Fibroblast of lung (primary cell): Measurements from ENCODE around the gene BIN1. TPM values are rescaled to one million over a fixed set of nuclear protein-coding genes. Genes with fewer than 3 reads are reported as not detected.
A peak's percentile ranks its signal among the peaks of the same experiment; 100 is the strongest.

Experiments
- DNase-seq, 2 donors: peaks; one replicate each; pipeline versions ENCODE4 v3.0.0 to v3.0.0-alpha.2; 2010; ENCODE audit warnings: low read depth in 2 of 2
- H2AFZ ChIP-seq: 2 replicates; pipeline ENCODE4 v1.5.1; 2012; ENCODE audit warnings: low read length, control low read depth, inconsistent platforms
- H3K27ac ChIP-seq: 2 replicates; pipeline ENCODE4 v1.5.1; 2011; ENCODE audit warnings: low read length, control low read depth; ENCODE audit not compliant: insufficient read depth
- H3K27me3 ChIP-seq: 2 replicates; pipeline ENCODE4 v1.5.1; 2011; ENCODE audit warnings: mild to moderate bottlenecking, low read length; ENCODE audit not compliant: control insufficient read depth, insufficient read depth
- H3K36me3 ChIP-seq: 2 replicates; pipeline ENCODE4 v1.5.1; 2011; ENCODE audit warnings: low read length; ENCODE audit not compliant: control insufficient read depth, insufficient read depth
- H3K4me1 ChIP-seq: 2 replicates; pipeline ENCODE4 v1.5.1; 2011; ENCODE audit warnings: low read length; ENCODE audit not compliant: control insufficient read depth, insufficient read depth; ENCODE audit errors: extremely low read depth
- H3K4me2 ChIP-seq: 2 replicates; pipeline ENCODE4 v1.5.1; 2011; ENCODE audit warnings: low read length, control low read depth; ENCODE audit not compliant: insufficient read depth; ENCODE audit errors: extremely low read depth
- H3K4me3 ChIP-seq, 4 experiments: fragments of 200-600 bp in 1 of 4; sonication (generic) in 1 of 4; replicated peaks in 1 of 4; 2 replicates each; pipeline ENCODE4 v1.5.1; 2011 to 2016; ENCODE audit warnings: low read length in 4 of 4, low read depth in 3 of 4, mild to moderate bottlenecking in 3 of 4, control low read depth in 2 of 4, inconsistent platforms in 1 of 4, mixed read lengths in 1 of 4; ENCODE audit not compliant: insufficient read depth in 1 of 4; ENCODE audit errors: control extremely low read depth in 1 of 4
- H3K79me2 ChIP-seq: 2 replicates; pipeline ENCODE4 v1.5.1; 2012; ENCODE audit warnings: mild to moderate bottlenecking, low read length, inconsistent platforms; ENCODE audit not compliant: control insufficient read depth, insufficient read depth
- H3K9ac ChIP-seq: 2 replicates; pipeline ENCODE4 v1.5.1; 2011; ENCODE audit warnings: mild to moderate bottlenecking, low read length, control low read depth; ENCODE audit not compliant: insufficient read depth
- H3K9me3 ChIP-seq: 2 replicates; pipeline ENCODE4 v1.5.1; 2012; ENCODE audit warnings: low read depth, low read length; ENCODE audit not compliant: control insufficient read depth, insufficient read depth
- H4K20me1 ChIP-seq: 2 replicates; pipeline ENCODE4 v1.5.1; 2011; ENCODE audit warnings: low read length; ENCODE audit not compliant: control insufficient read depth, insufficient read depth; ENCODE audit errors: extremely low read depth
- EZH2 ChIP-seq: IDR thresholded peaks from 2 replicates; pipeline ENCODE4 v1.5.1; 2012; ENCODE audit warnings: low read length, control low read depth, mild to moderate bottlenecking; ENCODE audit errors: missing control alignments
- polyA plus RNA-seq, 2 donors: library from polyadenylated mRNA; depleted of rRNA in 1 of 2; stranded (reverse) in 1 of 2; unstranded in 1 of 2; fragments of >200 nt; gene quantifications; 2 replicates each; pipeline ENCODE4 v1.2.1, GENCODE V29; 2011 to 2012; ENCODE audit warnings: missing spikeins in 1 of 2
- total RNA-seq: library from RNA; depleted of rRNA; stranded (reverse); fragments of >200 nt; gene quantifications from 2 replicates; pipeline ENCODE4 v1.2.1, GENCODE V29; 2014
- TF ChIP-seq, protein P1 (sequence below), 2 donors: IDR thresholded peaks in 1 of 2; conservative IDR thresholded peaks in 1 of 2; 1 replicate in 1 of 2; 2 replicates in 1 of 2; pipeline ENCODE4 v1.5.1; 2011 to 2012; ENCODE audit warnings: low read length in 2 of 2, control low read depth in 1 of 2, inconsistent platforms in 1 of 2, low read depth in 1 of 2, mild to moderate bottlenecking in 1 of 2

BIN1 gene
- total and polyA plus RNA-seq, 2 donors (not counting 1 experiment from before 2014, with no cell fraction given) = 17.3 to 68.7 TPM

DNA sequence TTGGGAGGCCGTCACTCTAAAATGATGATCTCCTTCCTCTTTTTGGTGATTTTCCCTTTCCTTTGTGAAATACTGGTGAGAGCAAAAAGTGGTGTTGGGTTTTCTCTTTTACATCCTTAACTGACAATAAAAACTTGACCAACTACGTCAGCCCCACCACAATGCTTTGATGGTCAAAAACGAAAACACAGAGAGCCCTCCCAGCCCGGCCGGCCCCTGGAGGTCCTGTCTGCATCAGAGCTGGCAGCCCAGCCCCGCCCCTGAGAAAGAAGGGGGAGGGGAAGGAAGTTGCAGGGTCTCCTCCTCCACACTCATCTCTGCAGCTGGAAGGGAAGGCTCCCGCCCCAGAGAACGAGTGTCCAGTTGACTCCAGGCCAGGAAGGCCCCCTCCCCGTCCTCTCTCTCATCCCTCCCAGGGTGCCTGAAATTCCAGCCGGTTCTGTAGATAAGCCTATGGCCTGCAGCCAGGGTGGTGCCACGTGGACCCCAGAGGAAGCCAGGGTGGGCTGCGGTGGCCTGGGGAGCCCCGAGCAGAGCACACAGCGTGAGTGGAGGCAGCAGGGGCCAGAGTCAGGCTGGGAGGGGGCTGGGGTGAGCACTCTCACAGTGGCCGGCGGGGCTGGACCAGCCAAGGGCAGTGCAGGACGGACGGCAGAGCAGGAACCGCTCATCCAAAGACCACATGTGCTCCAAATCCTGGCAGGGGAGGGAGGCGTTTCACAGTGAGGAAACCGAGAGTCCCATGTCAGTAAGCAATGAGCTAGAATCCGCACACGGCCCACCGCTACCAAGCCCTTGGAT, 19.8 kb downstream of the BIN1 start:
- Histone ChIP-seq H3K9ac (peak overlapping the region; percentile 58), H3K4me1 (peaks cover 32% of the 10 kb centered on the region), H3K9me3 (no peaks in the 10 kb centered on the region), H4K20me1 (no peaks in the 10 kb centered on the region), H2AFZ (peak overlapping the region; percentile 1), H3K36me3 (no peaks in the 10 kb centered on the region), H3K79me2 (peaks cover 3% of the 10 kb centered on the region), H3K27ac (peak overlapping the region; percentile 72), H3K4me3 (peak overlapping the region in 2 of 4 experiments; percentile 18 to 35), H3K4me2 (peak overlapping the region; percentile 69), H3K27me3 (no peaks in the 10 kb centered on the region)
- peak; percentile 88 to 95 for DNase-seq
- no peak for TF ChIP-seq EZH2
- TF ChIP-seq, protein P1, sequence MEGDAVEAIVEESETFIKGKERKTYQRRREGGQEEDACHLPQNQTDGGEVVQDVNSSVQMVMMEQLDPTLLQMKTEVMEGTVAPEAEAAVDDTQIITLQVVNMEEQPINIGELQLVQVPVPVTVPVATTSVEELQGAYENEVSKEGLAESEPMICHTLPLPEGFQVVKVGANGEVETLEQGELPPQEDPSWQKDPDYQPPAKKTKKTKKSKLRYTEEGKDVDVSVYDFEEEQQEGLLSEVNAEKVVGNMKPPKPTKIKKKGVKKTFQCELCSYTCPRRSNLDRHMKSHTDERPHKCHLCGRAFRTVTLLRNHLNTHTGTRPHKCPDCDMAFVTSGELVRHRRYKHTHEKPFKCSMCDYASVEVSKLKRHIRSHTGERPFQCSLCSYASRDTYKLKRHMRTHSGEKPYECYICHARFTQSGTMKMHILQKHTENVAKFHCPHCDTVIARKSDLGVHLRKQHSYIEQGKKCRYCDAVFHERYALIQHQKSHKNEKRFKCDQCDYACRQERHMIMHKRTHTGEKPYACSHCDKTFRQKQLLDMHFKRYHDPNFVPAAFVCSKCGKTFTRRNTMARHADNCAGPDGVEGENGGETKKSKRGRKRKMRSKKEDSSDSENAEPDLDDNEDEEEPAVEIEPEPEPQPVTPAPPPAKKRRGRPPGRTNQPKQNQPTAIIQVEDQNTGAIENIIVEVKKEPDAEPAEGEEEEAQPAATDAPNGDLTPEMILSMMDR (conservative IDR thresholded peaks at IDR 0.05 in 1 of 2, IDR thresholded peaks at IDR 0.05 in 1 of 2; ENCODE audit: low read depth in 1 of 2, low read length in 2 of 2) = no peak

DNA sequence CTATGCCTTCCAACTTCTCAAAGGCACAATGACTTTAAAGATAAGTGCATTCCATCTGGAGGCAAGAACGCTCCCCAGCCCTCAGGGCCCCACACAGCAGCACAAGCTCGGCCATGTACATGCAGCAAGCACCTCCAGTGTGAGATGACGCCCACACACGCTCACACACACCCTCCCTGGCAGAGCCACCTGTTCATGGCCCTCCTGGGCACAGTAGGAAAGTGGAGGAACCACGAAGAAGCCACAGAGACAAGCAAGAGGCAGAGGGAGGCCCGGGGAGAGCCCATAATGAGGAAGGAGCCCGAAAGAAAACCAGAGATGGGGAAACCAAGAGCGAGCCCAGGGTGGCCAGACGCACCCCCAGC, 21.7 kb downstream of the BIN1 start:
- peaks cover 40% of the 10 kb centered on the region for H3K4me1 ChIP-seq
- no peaks in the 10 kb centered on the region for H3K9me3 ChIP-seq
- peaks cover 3% of the 10 kb centered on the region for H3K79me2 ChIP-seq
- H3K4me2 ChIP-seq = no peak overlapping the region
- no peaks in the 10 kb centered on the region for H3K27me3 ChIP-seq
- no peak for TF ChIP-seq EZH2
- TF ChIP-seq, protein P1 (conservative IDR thresholded peaks at IDR 0.05 in 1 of 2, IDR thresholded peaks at IDR 0.05 in 1 of 2; ENCODE audit: low read depth in 1 of 2, low read length in 2 of 2) = no peak
- no peak overlapping the region for H3K27ac ChIP-seq
- DNase-seq = peak in 1 of 2 donors; percentile 41
- no peaks in the 10 kb centered on the region for H4K20me1 ChIP-seq
- H3K9ac ChIP-seq = no peak overlapping the region
- no peaks in the 10 kb centered on the region for H3K36me3 ChIP-seq
- H3K4me3 ChIP-seq = no peak overlapping the region
- H2AFZ ChIP-seq = no peak overlapping the region

DNA sequence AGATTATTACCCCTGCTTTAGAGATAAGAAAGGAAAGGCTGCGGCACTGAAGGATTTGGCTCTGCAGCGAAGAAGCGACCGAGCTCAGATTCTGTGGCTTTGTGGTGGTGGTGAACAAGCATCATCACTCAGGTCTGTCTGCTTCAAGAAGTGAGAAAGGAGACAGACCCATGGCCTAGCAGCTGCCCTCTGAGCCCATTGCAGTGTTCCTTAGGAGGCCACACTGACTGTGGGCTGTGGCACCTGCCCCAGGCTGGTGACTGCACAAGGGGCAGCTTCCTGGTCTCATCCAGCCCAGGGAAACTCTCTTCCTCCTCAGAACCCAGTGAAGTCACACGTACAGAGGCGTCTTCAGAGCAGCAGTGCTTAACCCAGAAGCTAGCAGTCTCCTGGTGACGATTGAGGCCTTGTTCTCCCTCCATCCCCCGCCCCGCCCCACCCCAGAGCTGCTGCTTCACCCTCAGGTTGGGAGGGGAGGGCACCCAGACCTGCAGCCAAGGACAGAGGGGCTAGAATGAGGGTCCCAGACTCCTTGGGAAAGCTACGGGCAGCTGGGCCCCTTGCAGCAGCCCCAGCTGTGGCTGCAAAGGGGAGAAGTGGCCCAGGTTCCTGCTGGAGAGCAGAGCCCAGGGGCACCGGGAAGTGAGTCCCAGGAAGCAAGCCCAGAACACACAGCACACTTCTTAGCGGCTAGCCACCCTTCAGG, 22.2 kb downstream of the BIN1 start:
- Histone ChIP-seq H3K27me3 (no peaks in the 10 kb centered on the region), H3K4me1 (peaks cover 40% of the 10 kb centered on the region), H2AFZ (no peak overlapping the region), H3K79me2 (peaks cover 3% of the 10 kb centered on the region), H4K20me1 (no peaks in the 10 kb centered on the region), H3K4me3 (peak overlapping the region in 1 of 4 experiments; percentile 30), H3K4me2 (peak overlapping the region; percentile 85), H3K36me3 (no peaks in the 10 kb centered on the region), H3K9ac (no peak overlapping the region), H3K27ac (peak overlapping the region; percentile 77), H3K9me3 (no peaks in the 10 kb centered on the region)
- DNase-seq = peak in 1 of 2 donors; percentile 89
- TF ChIP-seq EZH2 = no peak
- TF ChIP-seq, protein P1 (conservative IDR thresholded peaks at IDR 0.05 in 1 of 2, IDR thresholded peaks at IDR 0.05 in 1 of 2; ENCODE audit: low read depth in 1 of 2, low read length in 2 of 2) = no peak
